GM18873 (cell line): ENCODE results near the gene CNPPD1.
"Not testable (repeated sequence)": the region's sequence is repeated elsewhere in the genome, so short reads cannot be mapped to it uniquely, and the experiment has no call there.

ENCODE experiments used
- ATAC-seq: cut with Tn5 transposase; IDR thresholded peaks from one replicate; pipeline ENCODE4 v1.9.1; 2021; ENCODE audit warnings: mild to moderate bottlenecking, moderate library complexity, moderate number of reproducible peaks; ENCODE audit not compliant: unreplicated experiment, low FRiP score

CNPPD1 gene

DNA sequence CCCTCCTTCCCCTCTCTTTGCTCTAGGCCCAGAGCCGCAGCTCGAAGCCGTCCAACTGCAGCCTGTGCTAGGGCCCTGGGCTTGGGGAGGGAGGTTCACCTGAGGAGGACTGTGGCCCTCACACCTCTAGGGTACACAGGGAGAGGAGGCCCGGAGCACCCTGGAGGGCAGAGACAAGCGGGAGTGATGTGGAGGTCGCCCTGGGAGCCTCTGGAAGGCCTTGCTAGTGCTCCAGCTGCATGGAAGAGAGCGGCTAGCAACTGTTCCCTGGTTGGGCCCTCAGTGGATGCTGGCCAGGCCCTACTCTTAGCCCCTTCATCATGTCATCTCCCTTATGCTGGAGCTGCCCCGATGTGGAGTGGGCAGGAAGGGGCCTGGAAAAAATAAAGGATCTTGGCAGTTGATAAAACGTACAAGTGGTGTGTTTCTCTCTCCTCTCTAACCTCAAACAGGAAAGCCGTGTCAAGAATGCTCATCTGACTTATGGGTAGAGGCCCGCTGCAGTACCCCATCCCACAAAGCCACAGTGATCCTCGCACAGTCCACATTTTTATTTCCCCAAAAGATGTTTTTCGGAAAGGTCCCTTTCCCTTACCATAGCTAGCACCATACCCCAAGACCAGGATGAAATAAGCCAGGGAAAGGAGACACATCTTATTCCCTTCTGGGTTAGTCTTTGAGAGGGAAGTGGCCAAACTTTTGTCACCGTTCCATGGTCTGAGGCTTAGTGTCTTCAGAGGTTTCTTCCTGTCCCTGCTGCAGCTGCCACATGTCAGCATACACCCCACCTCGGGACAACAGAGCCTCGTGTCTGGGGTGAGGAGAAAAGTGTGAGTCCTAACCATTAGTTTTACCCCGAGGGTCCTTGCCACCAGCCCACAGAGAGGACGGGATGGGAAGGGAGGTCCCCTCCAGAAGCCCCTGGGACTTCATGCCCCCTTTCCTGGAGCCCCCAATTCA is 32.8 kb upstream of the CNPPD1 start:
- ATAC-seq: no peak

DNA sequence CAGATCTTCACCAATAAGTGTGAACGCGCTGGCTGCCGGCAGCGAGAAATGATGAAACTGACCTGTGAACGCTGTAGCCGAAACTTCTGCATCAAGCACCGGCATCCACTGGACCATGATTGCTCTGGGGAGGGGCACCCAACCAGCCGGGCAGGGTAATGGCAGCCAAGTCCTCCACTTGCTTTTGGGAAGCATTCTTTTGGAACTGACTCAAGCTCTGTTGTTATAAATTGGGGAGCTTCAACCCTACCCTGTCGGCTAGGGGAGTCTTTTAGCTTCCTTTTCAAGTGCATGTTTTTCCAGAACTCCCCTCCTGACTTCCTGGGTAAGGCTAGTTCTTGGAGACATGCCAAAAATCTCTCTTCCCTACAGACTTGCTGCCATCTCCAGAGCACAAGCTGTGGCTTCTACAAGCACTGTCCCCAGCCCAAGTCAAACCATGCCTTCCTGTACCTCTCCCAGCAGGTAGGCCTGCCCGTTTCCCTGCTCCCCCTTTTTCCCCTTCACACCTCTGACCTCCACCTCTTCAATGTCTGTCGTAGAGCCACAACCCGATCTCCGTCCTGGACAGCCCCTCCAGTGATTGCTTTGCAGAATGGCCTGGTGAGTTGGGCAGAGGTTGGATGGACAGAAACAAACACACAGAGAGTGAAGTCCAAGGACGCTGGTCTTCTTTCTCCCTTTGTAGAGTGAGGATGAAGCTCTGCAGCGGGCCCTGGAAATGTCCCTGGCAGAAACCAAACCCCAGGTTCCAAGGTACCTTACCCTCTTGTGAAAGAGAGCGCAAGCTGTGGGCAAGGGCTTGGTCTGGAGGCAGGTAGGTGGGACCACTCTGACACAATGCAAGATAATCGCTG is 31.4 kb upstream of the CNPPD1 start:
- no peak for ATAC-seq

DNA sequence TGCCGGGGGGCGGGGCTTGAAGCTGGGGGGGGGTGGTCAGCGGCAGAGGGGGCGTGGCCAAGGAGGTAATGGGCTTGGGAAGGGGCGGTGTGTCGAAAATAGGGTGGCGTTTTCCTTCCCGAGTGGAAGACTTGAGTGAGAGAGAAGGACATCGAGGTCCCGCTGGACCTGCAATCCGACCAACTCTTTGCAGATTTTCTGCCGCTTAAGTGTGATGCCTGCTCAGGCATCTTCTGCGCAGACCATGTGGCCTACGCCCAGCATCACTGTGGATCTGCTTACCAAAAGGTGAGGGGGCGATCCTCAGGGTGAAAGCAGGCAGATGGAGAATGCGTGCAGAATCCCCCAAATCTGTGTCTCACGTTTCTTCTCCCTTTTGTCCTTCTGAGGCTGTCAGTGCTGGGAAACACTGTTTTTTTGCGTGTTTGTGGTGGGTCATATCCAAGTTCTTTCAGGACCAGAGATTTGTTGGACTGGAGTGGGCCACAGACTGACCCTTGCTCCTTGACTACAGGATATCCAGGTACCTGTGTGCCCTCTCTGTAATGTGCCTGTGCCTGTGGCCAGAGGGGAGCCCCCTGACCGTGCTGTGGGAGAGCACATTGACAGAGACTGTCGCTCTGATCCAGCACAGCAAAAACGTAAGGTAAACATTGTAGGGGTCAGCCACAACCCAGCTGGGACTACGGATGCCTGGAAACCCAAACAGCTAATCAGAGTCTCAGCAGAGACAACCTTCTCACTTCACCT is 30.6 kb upstream of the CNPPD1 start:
- ATAC-seq: no peak

DNA sequence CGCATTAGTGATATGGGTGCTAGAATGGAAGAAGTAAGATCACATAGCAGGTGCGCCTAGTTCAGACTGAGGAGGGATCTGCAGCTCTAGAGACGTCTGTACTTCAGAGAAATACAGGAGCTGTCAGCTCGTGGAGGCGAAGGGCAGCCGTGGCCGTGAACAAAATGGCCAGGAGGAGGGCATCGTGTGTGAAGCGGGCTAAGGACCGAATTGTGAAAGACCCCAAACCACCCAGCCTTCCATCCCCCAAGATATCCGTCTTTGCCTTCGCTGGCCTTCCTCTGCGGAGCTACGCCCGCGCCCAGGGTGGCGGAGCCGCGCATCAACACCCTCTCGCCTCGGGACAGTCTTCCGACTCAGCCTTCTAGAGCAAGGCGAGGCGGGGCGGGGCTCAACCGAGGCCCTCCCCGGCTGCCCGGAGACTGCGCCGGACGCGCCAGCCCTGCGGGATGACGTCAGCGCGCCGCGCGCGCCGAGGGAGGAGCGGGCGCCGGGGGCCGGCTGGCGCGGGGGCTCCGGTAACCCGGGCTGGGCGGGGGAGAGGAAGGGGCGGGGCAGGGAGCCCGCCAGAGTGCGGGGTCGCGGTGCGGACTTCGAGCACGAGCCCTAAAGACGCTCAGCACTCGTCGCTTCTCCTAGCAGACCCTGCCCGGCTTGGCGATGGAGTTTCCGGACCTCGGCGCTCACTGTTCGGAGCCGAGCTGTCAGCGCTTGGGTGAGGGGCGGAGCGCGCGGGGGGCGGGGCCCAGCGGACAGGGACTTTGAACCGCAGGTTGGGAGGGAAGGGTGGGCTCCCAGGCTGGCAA is 29.8 kb upstream of the CNPPD1 start, which contains the start of gene ZFAND2B:
TSS of gene ZFAND2B (plus strand) at position 455 of the 806 bp plus-strand sequence. CDS start at position 661, 206 bp downstream.
- peak; percentile 94 for ATAC-seq

DNA sequence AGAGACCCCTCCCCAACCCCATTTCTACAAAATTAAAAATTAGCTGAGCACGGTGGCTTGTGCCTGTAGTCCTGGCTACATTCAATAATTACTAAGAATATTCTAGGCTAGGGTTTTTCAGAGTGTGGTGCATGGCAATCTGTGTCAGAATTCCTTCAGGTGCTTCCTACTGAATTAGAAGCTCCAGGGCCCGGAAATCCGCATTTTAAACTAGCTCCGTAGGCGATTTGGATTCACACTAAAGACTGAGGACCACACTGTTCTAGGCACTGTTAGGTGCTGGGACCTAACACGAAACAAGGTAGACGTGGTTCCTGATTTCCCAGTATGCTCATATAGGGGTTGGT is 29.2 kb upstream of the CNPPD1 start:
- ATAC-seq: no peak

DNA sequence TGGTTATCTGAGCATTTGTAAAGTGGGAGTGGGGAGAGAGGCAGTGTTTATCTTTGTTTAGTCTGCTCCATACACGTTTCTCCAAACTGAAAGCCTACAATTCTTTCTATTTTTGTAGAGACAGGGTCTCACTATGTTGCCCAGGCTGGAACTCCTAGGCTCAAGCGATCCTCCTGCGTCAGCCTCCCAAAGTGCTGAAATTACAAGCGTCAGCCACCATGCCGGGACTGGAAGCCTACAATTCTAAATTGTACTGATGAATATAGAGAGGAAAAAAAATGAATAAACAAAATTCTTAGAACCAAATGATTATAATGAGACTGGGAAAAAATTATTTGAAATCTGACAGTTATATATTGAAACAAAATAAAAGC is 28.4 kb upstream of the CNPPD1 start:
- ATAC-seq: no peak

DNA sequence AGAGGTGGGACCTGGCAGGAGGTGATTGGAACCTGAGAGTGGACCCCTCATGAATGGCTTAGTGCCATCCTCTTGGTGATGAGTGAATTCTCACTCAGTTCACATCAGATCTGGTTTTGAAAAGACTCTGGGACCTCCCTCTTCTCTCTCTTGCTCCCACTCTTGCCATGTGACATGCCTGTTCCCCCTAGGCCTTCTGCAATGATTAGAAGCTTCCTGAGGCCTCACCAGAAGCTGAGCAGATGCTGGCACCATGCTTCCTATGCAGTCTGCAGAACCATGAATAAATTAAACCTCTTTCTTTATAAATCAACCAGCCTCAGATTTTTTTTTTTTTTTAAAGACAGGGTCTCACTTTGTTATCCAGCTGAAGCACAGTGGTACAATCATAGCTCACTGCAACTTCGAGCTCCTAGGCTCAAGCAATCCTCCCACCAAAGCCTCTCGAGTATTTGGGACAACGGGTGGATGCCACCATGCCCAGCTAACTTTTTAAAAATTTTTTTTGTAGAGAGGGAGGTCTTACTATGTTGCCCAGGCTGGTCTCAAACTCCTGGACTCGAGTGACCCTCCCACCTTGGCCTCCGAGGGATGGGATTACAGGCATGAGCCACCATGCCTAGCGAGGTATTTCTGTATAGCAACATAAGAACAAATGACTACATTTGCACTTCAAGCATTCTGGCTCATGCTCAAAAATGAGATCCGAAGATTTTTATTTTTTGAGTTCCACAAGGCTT is 27.9 kb upstream of the CNPPD1 start:
- ATAC-seq: no peak

DNA sequence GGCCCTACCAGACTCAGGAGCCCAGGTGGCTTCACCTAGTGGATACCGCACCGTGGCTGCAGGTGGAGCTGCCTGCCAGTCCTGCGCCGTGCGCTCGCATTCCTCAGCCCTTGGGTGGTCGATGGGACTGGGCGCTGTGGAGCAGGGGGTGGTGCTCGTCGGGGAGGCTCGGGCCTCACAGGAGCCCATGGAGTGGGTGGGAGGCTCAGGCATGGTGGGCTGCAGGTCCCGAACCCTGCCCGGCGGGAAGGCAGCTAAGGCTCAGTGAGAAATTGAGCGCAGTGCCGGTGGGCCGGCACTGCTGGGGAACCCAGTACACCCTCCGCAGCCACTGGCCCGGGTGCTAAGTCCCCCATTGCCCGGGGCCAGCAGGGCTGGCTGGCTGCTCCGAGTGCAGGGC is 24.6 kb upstream of the CNPPD1 start:
- ATAC-seq: not testable (repeated sequence)

DNA sequence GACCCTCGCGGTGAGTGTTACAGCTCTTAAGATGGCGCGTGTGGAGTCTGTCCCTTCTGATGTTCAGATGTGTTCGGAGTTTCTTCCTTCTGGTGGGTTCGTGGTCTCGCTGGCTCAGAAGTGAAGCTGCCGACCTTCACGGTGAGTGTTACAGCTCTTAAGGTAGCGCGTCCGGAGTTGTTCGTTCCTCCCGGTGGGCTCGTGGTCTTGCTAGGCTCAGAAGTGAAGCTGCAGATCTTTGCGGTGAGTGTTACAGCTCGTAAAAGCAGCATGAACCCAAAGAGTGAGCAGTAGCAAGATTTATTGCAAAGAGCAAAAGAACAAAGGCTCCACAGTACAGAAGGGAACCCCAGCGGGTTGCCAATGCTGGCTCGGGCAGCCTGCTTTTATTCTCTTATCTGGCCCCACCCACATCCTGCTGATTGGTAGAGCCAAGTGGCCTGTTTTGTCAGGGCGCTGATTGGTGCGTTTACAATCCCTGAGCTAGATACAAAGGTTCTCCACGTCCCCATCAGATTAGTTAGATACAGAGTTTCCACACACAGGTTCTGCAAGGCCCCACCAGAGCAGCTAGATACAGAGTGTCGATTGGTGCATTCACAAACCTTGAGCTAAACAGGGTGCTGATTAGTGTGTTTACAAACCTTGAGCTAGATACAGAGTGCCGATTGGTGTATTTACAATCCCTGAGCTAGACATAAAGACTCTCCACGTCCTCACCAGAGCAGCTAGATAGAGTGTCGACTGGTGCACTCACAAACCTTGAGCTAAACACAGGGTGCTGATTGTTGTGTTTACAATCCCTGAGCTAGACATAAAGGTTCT is 24.0 kb upstream of the CNPPD1 start:
- ATAC-seq: not testable (repeated sequence)

DNA sequence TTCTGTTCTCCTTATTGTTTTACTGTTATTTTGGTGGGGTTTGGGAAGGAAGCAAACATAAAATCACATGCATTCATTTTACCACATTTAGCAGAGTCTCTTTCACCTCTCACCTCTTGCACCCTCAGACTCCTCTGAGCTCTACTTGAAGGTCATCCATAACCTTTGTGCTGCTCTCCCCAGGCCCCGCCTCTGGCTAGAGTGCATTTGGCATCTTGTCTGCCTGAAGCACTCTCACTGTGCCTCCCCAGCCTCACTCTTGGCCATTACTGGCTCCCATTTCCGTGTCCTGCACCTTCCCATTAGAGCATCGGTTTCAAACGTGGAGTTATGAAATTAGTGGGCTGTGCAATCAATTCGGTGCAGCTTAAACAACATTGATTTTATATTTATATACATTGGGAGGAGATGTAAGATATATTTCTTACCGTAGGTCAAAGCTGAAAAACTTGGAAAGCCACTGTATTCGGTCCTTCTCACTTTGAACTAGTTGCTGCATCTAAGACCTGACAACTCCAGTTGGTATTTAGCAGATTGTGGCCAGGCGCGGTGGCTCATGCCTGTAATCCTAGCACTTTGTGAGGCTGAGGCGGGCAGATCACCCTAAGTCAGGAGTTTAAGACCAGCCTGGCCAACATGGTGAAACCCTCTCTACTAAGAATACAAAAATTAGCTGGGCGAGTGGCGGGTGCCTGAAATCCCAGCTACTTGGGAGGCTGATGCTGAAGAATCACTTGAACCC is 22.9 kb upstream of the CNPPD1 start:
- no peak for ATAC-seq

DNA sequence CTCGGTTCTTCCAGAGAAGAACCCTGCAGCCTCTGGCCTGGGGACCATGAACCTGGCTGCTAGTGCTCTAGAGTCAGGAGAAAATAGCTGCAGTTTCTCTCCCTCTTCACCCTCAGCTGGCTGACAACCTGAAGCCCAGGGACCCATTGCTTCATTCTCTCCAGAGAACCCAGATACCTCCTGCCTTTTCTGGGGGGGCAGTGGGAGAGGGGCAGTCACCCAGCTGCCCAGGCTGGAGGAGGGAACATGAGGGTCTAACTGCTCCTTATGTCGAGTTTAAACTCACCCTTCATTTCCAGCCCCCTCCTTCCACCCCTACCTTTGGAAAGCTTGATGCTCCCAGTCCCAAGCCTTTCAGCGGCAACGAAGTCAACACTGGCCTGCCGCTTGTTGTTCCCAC is 22.2 kb upstream of the CNPPD1 start:
- ATAC-seq: no peak

DNA sequence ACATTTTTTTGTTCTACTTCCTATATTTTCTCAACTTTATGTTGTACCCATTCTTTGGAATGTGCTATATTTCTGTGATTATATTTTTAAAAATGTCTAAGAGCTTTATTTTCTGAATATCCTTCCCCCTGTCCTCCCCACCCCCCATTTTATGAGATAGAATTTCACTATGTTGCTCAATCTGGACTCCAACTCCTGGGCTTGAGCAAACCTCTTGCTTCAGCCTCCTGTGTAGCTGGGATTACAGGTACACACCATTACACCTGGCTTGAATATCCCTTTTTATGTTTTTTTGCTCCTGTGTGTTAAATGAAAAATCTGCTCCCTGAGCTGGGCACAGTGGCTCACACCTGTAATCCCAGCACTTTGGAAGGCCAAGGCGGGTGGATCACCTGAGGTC is 20.7 kb upstream of the CNPPD1 start:
- ATAC-seq: no peak

DNA sequence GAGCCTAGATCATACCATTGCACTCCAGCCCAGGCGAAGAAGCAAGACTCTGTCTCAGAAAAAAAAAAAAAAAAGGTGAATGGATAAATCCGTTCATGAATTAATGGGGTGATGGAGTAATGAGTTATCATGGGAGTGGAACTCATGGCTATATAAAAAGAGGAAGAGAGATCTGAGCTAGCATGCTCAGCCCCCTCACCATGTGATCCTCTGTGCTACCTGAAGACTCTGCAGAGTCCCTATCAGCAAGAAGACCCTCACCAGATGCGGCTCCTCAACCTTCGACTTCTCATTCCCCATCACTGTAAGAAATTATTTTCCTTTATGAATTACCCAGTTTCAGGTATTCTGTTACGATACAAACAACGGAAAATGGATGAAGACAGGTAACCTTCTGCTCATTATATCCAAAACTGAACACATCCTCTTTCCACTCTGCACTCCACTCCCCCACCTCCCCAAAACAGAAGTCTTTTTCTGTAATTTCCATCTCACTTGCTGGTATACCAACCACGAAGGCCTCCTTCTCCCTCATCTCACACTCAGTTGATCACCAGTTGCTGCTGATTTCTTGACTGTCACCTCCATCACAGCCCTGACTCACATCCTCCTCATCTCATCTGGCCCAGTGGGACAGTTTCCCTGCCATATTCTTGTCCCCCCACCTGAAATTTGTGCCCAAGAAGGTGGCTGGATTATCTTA is 10.2 kb upstream of the CNPPD1 start:
- no peak for ATAC-seq

DNA sequence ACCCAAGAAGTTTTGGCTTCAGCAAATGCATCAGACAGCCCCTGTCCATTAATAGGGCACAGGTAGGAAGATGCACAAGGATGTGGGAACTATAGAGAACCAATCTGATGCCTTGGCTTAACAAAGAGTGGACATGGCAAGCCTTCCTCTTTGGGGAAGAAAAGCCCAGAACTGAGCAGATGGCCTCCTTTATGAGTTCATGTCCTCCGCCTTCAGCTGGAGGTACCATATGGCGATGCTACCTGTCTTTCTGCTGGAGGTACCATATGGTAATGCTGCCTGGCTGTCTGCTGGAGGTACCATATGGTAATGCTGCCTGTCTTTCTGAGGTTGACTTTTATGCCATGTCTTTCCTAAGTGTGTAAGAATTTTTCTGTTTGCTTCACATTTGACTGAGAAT is 7.4 kb upstream of the CNPPD1 start:
- ATAC-seq: no peak

DNA sequence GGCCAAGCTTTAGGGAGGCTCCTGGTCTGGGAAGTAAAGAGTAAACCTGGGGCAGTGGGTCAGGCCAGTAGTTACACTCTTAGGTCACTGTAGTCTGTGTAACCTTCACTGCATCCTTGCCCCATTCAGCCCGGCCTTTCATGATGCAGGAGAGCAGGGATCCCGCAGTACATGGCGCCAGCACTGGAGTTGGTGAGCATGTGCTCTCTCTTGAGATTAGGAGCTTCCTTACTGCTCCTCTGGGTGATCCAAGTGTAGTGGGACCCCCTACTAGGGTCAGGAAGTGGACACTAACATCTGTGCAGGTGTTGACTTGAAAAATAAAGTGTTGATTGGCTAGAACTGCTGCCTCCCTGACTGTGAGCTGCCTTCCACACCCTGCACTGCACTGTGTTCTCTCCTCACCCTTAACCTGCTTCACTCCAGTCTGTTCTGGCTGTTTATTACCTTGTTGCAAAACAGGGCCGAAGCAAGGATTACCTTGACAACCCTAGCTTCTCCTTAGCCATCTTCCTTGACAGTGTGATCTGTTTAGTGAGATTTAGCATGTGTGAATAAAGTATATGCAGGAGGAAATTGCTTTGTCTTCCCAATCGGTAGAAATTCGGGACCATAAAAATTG is 6.5 kb upstream of the CNPPD1 start:
- ATAC-seq: no peak

DNA sequence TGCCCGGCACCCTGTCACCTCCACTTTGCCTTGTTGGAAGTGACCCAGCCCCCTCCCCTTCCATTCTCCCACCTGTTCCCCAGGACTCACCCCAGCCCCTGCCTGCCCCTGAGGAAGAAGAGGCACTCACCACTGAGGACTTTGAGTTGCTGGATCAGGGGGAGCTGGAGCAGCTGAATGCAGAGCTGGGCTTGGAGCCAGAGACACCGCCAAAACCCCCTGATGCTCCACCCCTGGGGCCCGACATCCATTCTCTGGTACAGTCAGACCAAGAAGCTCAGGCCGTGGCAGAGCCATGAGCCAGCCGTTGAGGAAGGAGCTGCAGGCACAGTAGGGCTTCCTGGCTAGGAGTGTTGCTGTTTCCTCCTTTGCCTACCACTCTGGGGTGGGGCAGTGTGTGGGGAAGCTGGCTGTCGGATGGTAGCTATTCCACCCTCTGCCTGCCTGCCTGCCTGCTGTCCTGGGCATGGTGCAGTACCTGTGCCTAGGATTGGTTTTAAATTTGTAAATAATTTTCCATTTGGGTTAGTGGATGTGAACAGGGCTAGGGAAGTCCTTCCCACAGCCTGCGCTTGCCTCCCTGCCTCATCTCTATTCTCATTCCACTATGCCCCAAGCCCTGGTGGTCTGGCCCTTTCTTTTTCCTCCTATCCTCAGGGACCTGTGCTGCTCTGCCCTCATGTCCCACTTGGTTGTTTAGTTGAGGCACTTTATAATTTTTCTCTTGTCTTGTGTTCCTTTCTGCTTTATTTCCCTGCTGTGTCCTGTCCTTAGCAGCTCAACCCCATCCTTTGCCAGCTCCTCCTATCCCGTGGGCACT is 5.8 kb upstream of the CNPPD1 start:
- no peak for ATAC-seq
